HEK293T (cell line): ENCODE measurements around the gene CCDC88B.

ENCODE experiments used
- CTCF ChIA-PET: fragments of 350-600 bp; formaldehyde crosslinking; extraction: SDS; loops from one replicate; lab custom pipeline; 2021; ENCODE audit warnings: antibody characterized with exemption, inconsistent platforms; lab: Yijun Ruan, JAX
- POLR2A ChIA-PET: fragments of 350-600 bp; formaldehyde crosslinking; extraction: SDS; loops from one replicate; lab custom pipeline; 2020; ENCODE audit warnings: antibody characterized with exemption, inconsistent platforms; lab: Yijun Ruan, JAX
- DNase-seq: peaks from one replicate; pipeline ENCODE4 v3.0.0; 2012; ENCODE audit warnings: mixed read lengths; ENCODE audit errors: extremely low spot score
- ARNT ChIP-seq: fragments of 450-650 bp; IDR thresholded peaks from 2 replicates; pipeline ENCODE4 v1.6.1; 2017; ENCODE audit warnings: mild to moderate bottlenecking
- BHLHE40 ChIP-seq: fragments of 450-650 bp; IDR thresholded peaks from 2 replicates; pipeline ENCODE4 v1.6.1; 2016; ENCODE audit warnings: mild to moderate bottlenecking, moderate library complexity, borderline replicate concordance
- CTBP1 ChIP-seq: fragments of 450-650 bp; IDR thresholded peaks from 2 replicates; pipeline ENCODE4 v1.6.1; 2016; ENCODE audit warnings: borderline replicate concordance
- ELF4 ChIP-seq: fragments of 450-650 bp; IDR thresholded peaks from 2 replicates; pipeline ENCODE4 v1.6.1; 2017; ENCODE audit warnings: antibody characterized with exemption
- FOXA1 ChIP-seq: fragments of 450-650 bp; IDR thresholded peaks from 2 replicates; pipeline ENCODE4 v1.6.1; 2016; ENCODE audit warnings: mild to moderate bottlenecking
- FOXK2 ChIP-seq: fragments of 450-650 bp; IDR thresholded peaks from 2 replicates; pipeline ENCODE4 v1.6.1; 2016; ENCODE audit warnings: mild to moderate bottlenecking
- FOXM1 ChIP-seq: fragments of 450-650 bp; IDR thresholded peaks from 2 replicates; pipeline ENCODE4 v1.6.1; 2017; ENCODE audit warnings: mild to moderate bottlenecking, borderline replicate concordance
- HDGF ChIP-seq: fragments of 450-650 bp; IDR thresholded peaks from 2 replicates; pipeline ENCODE4 v1.6.1; 2017; ENCODE audit warnings: antibody characterized with exemption, borderline replicate concordance
- L3MBTL2 ChIP-seq: fragments of 450-650 bp; conservative IDR thresholded peaks from 2 replicates; pipeline ENCODE4 v1.6.1; 2016; ENCODE audit warnings: mild to moderate bottlenecking
- LEF1 ChIP-seq: fragments of 450-650 bp; IDR thresholded peaks from 2 replicates; pipeline ENCODE4 v1.6.1; 2017; ENCODE audit warnings: mild to moderate bottlenecking, borderline replicate concordance
- NFRKB ChIP-seq: fragments of 450-650 bp; IDR thresholded peaks from 2 replicates; pipeline ENCODE4 v1.6.1; 2016; ENCODE audit warnings: mild to moderate bottlenecking, moderate library complexity
- PKNOX1 ChIP-seq: fragments of 450-650 bp; IDR thresholded peaks from 2 replicates; pipeline ENCODE4 v1.6.1; 2016
- SP1 ChIP-seq: fragments of 450-650 bp; IDR thresholded peaks from 2 replicates; pipeline ENCODE4 v1.6.1; 2017
- SUZ12 ChIP-seq: fragments of 450-650 bp; IDR thresholded peaks from 2 replicates; pipeline ENCODE4 v1.6.1; 2016; ENCODE audit warnings: mild to moderate bottlenecking
- TARDBP ChIP-seq: fragments of 450-650 bp; IDR thresholded peaks from 2 replicates; pipeline ENCODE4 v1.6.1; 2016
- ZNF384 ChIP-seq: fragments of 450-650 bp; IDR thresholded peaks from 2 replicates; pipeline ENCODE4 v1.6.1; 2016

The CCDC88B gene

DNA sequence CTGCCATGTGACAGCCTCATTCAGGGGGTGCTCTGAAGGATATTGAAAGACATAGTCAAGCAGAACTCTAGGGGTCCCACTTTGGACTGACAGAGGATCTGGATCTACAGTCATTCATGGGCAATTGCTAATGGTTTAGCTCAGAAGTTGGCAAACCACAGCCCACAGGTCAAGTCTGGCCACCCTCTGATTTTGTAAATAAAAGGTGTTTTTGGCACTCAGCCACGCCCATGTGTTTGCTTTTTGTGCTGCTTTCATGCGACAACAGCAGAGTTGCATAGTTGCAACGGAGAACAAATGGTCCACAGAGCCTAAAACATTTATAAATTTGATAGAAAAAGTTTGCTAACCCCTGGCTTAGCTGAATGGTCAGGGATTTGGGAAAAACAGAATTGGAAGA is 60.7 kb downstream of the CCDC88B start:
- POLR2A ChIA-PET: no interaction called here
- DNase-seq: no peak
- CTCF ChIA-PET: interaction anchor here (1.2 kb wide), 1 partner anchor 11 kb away, joined by 3 read pairs; no protein-coding TSS in a partner anchor
- TF ChIP-seq ELF4: no peak
- TF ChIP-seq FOXM1: no peak
- no peak for TF ChIP-seq FOXA1
- TF ChIP-seq LEF1: no peak
- no peak for TF ChIP-seq ZNF384
- TF ChIP-seq TARDBP: no peak
- TF ChIP-seq SP1: no peak
- no peak for TF ChIP-seq L3MBTL2
- TF ChIP-seq NFRKB: no peak
- TF ChIP-seq HDGF: no peak

DNA sequence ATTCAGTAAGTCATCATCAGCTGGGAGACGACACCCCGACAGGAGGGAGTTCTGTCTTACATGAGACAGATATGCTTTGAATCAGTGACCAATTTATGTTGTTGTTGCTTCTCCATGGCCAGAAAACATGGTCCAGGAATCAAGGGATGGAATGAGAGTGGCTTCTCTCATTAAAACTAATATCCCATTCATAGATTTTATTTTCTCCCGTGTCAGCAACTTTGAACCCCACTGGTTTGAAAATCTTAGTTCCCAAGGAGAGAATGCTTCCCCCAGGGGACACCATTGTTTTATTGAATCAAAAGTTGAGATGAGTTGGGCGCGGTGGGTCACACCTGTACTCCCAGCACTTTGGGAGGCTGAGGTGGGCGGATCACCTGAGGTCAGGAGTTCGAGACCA is 61.8 kb downstream of the CCDC88B start:
- ChIA-PET CTCF (no interaction called here), POLR2A (no interaction called here)
- TF ChIP-seq TARDBP (no peak), SUZ12 (no peak), NFRKB (no peak), L3MBTL2 (no peak), SP1 (no peak), CTBP1 (no peak), LEF1 (no peak), BHLHE40 (no peak), ELF4 (no peak), FOXK2 (no peak), PKNOX1 (no peak), HDGF (no peak), ARNT (no peak), FOXM1 (no peak), ZNF384 (no peak)
- no peak for DNase-seq

DNA sequence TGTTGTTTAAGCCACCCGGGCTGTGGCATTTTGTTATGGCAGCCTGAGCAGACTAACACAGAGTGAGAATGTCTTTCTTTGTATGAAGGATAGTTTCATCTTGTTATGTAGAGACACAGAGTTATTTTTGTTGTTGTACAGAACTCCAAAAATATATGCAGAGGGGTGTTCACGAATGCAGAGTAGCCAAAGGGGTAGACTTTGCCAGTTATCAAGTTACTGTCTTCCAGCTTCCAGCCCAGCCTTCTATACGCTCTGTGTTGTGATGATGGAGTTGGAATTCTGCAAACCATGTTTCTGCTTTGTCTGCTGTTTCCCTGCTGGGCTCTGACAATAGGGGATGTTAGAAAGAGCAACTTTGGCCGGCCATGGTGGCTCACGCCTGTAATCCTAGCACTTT is 63.1 kb downstream of the CCDC88B start:
- POLR2A ChIA-PET: no interaction called here
- no peak for DNase-seq

DNA sequence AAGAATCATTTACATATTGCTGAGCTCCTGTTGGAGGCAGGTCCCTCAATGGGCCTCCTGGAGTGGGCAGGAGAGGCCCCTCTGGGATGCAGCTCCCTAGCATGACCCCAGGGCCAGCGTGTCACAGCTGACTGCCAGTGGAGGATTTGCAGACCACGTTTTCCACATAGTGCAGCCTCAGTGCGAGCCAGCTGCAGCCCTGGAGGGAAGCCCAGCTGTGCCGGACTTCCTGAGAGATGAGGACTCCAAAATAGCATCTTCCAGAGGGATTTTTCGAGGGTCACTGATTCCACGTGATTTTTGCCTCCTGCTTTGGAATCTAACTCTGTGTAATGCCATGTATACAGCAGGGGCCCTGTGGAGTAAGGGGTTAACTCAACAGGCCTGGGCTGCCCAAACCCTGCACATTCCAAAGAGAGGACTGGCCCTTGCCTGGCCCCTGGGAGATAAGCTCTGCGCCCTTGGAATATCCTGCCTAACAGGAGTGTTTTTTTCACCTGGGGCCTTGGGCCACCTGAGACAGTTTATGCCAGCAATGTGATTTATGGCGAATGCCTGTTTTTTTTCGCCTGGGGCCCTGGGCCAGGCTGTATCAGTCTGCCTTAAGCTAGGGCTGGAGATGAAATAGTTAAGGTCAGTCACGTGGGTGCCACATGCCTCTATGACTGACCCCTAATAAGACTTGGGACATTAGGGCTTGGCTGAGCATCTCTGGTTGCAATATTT is 66.4 kb downstream of the CCDC88B start:
- POLR2A ChIA-PET: interaction anchor here (0.6 kb wide), 1 partner anchor 48 kb away, joined by 4 read pairs; no protein-coding TSS in a partner anchor
- CTCF ChIA-PET: interaction anchor here (1.0 to 2.1 kb wide), 2 partner anchors 43 to 244 kb away, joined by 4 to 7 read pairs; no protein-coding TSS in a partner anchor
- TF ChIP-seq SP1: no peak
- no peak for TF ChIP-seq SUZ12
- TF ChIP-seq NFRKB: no peak
- no peak for TF ChIP-seq L3MBTL2
- TF ChIP-seq ZNF384: no peak
- no peak for TF ChIP-seq BHLHE40
- no peak for TF ChIP-seq LEF1
- no peak for TF ChIP-seq ELF4
- TF ChIP-seq FOXK2: no peak
- TF ChIP-seq ARNT: no peak
- TF ChIP-seq CTBP1: no peak
- no peak for DNase-seq

More for the DNA sequence above, 63.1 kb downstream of the CCDC88B start:
- TF ChIP-seq FOXM1 (no peak), ZNF384 (no peak), BHLHE40 (no peak), NFRKB (no peak), FOXA1 (no peak), SP1 (no peak), PKNOX1 (no peak), ARNT (no peak), FOXK2 (no peak), LEF1 (no peak), CTBP1 (no peak), TARDBP (no peak), L3MBTL2 (no peak), ELF4 (no peak), SUZ12 (no peak)
- CTCF ChIA-PET: no interaction called here
